HCT116 (cell line): ENCODE results near the gene SYDE1. TPM values are rescaled to one million over a fixed set of nuclear protein-coding genes. Genes with fewer than 3 reads are reported as not detected.

ENCODE experiments used
- ATAC-seq: fragments of 200-7000 bp; cut with Tn5 transposase; 2 replicates; pipeline ENCODE4 v1.9.1; 2020; ENCODE audit warnings: mild to moderate bottlenecking, moderate library complexity
- BruUV-seq: library from RNA; stranded (reverse); fragments of 400-500 nt; replicated peaks from 2 replicates; lab custom pipeline; 2021; lab: Mats Ljungman, UMichigan
- CTCF ChIA-PET: fragments of 300-600 bp; sonication (Branson Sonifier 250); formaldehyde crosslinking; loops from one replicate; lab custom pipeline; 2021; ENCODE audit warnings: antibody characterized with exemption; lab: Charles Lee
- POLR2A ChIA-PET: fragments of 300-600, 350-600 bp; sonication (Branson Sonifier 250); formaldehyde crosslinking; loops from one replicate; lab custom pipeline; 2021; ENCODE audit warnings: antibody characterized with exemption; lab: Charles Lee
- RAD21 ChIA-PET, 2 experiments: fragments of 300-600 bp; sonication (Branson Sonifier 250); formaldehyde crosslinking; loops; one replicate each; lab custom pipeline; 2023; ENCODE audit warnings: low total read pairs in 2 of 2; ENCODE audit not compliant: uncharacterized antibody in 2 of 2, unreplicated experiment in 2 of 2, low non-redundant PET in 1 of 2; lab: Charles Lee
- DNase-seq: peaks from one replicate; pipeline ENCODE4 v3.0.0-alpha.2; 2010; ENCODE audit warnings: low read depth, low spot score
- H2AFZ ChIP-seq: fragments of 200-600 bp; shearing (Covaris generic), sonication (generic); 2 replicates; pipeline ENCODE4 v1.6.1; 2017; ENCODE audit warnings: low read depth, mixed run types, mixed read lengths, antibody characterized with exemption, low read length; ENCODE audit not compliant: poor library complexity, severe bottlenecking
- H3K27ac ChIP-seq: 2 replicates; pipeline ENCODE4 v1.5.1; 2012; ENCODE audit warnings: low read depth, low read length
- H3K27me3 ChIP-seq: fragments of 200-600 bp; sonication (generic); 2 replicates; pipeline ENCODE4 v1.6.1; 2016; ENCODE audit warnings: mixed run types, low read length, mixed read lengths; ENCODE audit not compliant: insufficient read depth
- H3K36me3 ChIP-seq, 2 experiments: fragments of 200-500 bp in 1 of 2; fragments of 200-600 bp in 1 of 2; sonication (Bioruptor generic) in 1 of 2; sonication (generic) in 1 of 2; 2 replicates each; pipeline versions ENCODE4 v1.5.1 to v1.6.1; 2014 to 2016; ENCODE audit warnings: low read length in 2 of 2, inconsistent platforms in 1 of 2, mixed read lengths in 1 of 2, mixed run types in 1 of 2; ENCODE audit not compliant: insufficient read depth in 2 of 2, control insufficient read depth in 1 of 2
- H3K4me1 ChIP-seq, 2 experiments: fragments of 200-600 bp in 1 of 2; sonication (generic) in 1 of 2; 2 replicates each; pipeline versions ENCODE4 v1.5.1 to v1.6.1; 2012 to 2017; ENCODE audit warnings: low read length in 2 of 2, inconsistent platforms in 1 of 2, mild to moderate bottlenecking in 1 of 2, mixed read lengths in 1 of 2, mixed run types in 1 of 2, moderate library complexity in 1 of 2; ENCODE audit not compliant: insufficient read depth in 2 of 2, control insufficient read depth in 1 of 2
- H3K4me2 ChIP-seq: fragments of 200-600 bp; sonication (generic); 2 replicates; pipeline ENCODE4 v1.6.1; 2017; ENCODE audit warnings: mixed run types, low read length, mixed read lengths
- H3K4me3 ChIP-seq, 2 experiments: fragments of 200-600 bp in 1 of 2; sonication (generic) in 1 of 2; replicated peaks in 1 of 2; 2 replicates each; pipeline ENCODE4 v1.5.1; 2011 to 2016; ENCODE audit warnings: low read length in 2 of 2, control low read depth in 1 of 2, low read depth in 1 of 2, mild to moderate bottlenecking in 1 of 2, mixed read lengths in 1 of 2, mixed run types in 1 of 2
- H3K79me2 ChIP-seq: fragments of 200-600 bp; sonication (generic); 2 replicates; pipeline ENCODE4 v1.6.1; 2017; ENCODE audit warnings: mild to moderate bottlenecking, mixed run types, low read length, moderate library complexity, mixed read lengths; ENCODE audit not compliant: insufficient read depth
- H3K9ac ChIP-seq: fragments of 200-600 bp; sonication (generic); 2 replicates; pipeline ENCODE4 v1.6.1; 2016; ENCODE audit warnings: low read length, mixed read lengths
- H3K9me2 ChIP-seq: fragments of 200-600 bp; sonication (generic), shearing (Covaris generic); 2 replicates; pipeline ENCODE4 v1.6.1; 2017; ENCODE audit warnings: mixed run types, mild to moderate bottlenecking, moderate library complexity; ENCODE audit not compliant: insufficient read depth
- H3K9me3 ChIP-seq, 2 experiments: fragments of 200-500 bp in 1 of 2; fragments of 200-600 bp in 1 of 2; sonication (Bioruptor generic) in 1 of 2; sonication (generic) in 1 of 2; 2 replicates each; pipeline ENCODE4 v1.6.1; 2014 to 2017; ENCODE audit warnings: low read length in 2 of 2, mixed read lengths in 2 of 2, inconsistent platforms in 1 of 2, low read depth in 1 of 2, mild to moderate bottlenecking in 1 of 2, mixed run types in 1 of 2, moderate library complexity in 1 of 2; ENCODE audit not compliant: control insufficient read depth in 1 of 2, insufficient read depth in 1 of 2
- H4K20me1 ChIP-seq: fragments of 200-600 bp; sonication (generic), shearing (Covaris generic); 2 replicates; pipeline ENCODE4 v1.6.1; 2017; ENCODE audit warnings: mixed run types, mild to moderate bottlenecking, moderate library complexity; ENCODE audit not compliant: insufficient read depth
- ATF3 ChIP-seq: IDR thresholded peaks from 2 replicates; pipeline ENCODE4 v1.6.1; 2012
- CBX3 ChIP-seq: IDR thresholded peaks from 2 replicates; pipeline ENCODE4 v1.6.1; 2012; ENCODE audit warnings: low read depth
- CEBPB ChIP-seq: IDR thresholded peaks from 2 replicates; pipeline ENCODE4 v1.6.1; 2012; ENCODE audit warnings: low read depth
- ELF1 ChIP-seq: IDR thresholded peaks from 2 replicates; pipeline ENCODE4 v1.6.1; 2012; ENCODE audit warnings: low read depth, borderline replicate concordance
- EZH2 ChIP-seq: fragments of 200-600 bp; sonication (generic); IDR thresholded peaks from 2 replicates; pipeline ENCODE4 v1.6.1; 2017; ENCODE audit warnings: antibody characterized with exemption, mixed run types
- FOSL1 ChIP-seq: IDR thresholded peaks from 2 replicates; pipeline ENCODE4 v1.6.1; 2012; ENCODE audit warnings: low read depth
- JUND ChIP-seq: IDR thresholded peaks from 2 replicates; pipeline ENCODE4 v1.6.1; 2012
- POLR2AphosphoS5 ChIP-seq: IDR thresholded peaks from 2 replicates; pipeline ENCODE4 v1.6.1; 2011; ENCODE audit warnings: mild to moderate bottlenecking, low read depth, low read length, moderate library complexity
- RAD21 ChIP-seq: IDR thresholded peaks from 2 replicates; pipeline ENCODE4 v1.6.1; 2012; ENCODE audit warnings: low read depth, mild to moderate bottlenecking
- REST ChIP-seq: IDR thresholded peaks from 2 replicates; pipeline ENCODE4 v1.6.1; 2012; ENCODE audit warnings: low read depth
- SIN3A ChIP-seq: IDR thresholded peaks from 2 replicates; pipeline ENCODE4 v1.6.1; 2012; ENCODE audit warnings: low read depth
- SP1 ChIP-seq: IDR thresholded peaks from 2 replicates; pipeline ENCODE4 v1.6.1; 2012; ENCODE audit warnings: low read depth
- SRF ChIP-seq: IDR thresholded peaks from 2 replicates; pipeline ENCODE4 v1.6.1; 2012; ENCODE audit warnings: low read depth
- TCF7L2 ChIP-seq: IDR thresholded peaks from 2 replicates; pipeline ENCODE4 v1.7.0; 2011; ENCODE audit warnings: borderline replicate concordance, inconsistent platforms; ENCODE audit not compliant: insufficient read depth, insufficient read length; ENCODE audit errors: extremely low read depth
- ZNF274 ChIP-seq: fragments of 200-500 bp; sonication (Bioruptor generic); IDR thresholded peaks from 2 replicates; pipeline ENCODE4 v1.6.1; 2014; ENCODE audit warnings: mild to moderate bottlenecking, low read depth, low read length, inconsistent platforms
- intact Hi-C: fragments of 100-400 bp; cut with micrococcal nuclease; formaldehyde crosslinking; loops from 2 replicates; pipeline ENCODE4 v1.10.0; 2022
- total RNA-seq: library from RNA; stranded (reverse); gene quantifications from one replicate; pipeline ENCODE4 v1.2.1, GENCODE V29; 2021; ENCODE audit not compliant: unreplicated experiment

The SYDE1 gene
- total RNA-seq, 1 experiment from 2014 or later: 4.9 TPM

- TF ChIP-seq ZNF274 (no peak), FOSL1 (no peak), CEBPB (no peak), RAD21 (no peak), CBX3 (no peak), EZH2 (no peak), TCF7L2 (no peak)
- RAD21 ChIA-PET: no interaction called here
- intact Hi-C loops: no loop called here
- Histone ChIP-seq H3K27ac (no peak overlapping the region), H3K9me2 (no peaks in the 10 kb centered on the region), H3K79me2 (no peaks in the 10 kb centered on the region), H3K27me3 (no peaks in the 10 kb centered on the region), H3K36me3 (peaks cover 9 to 10% of the 10 kb centered on the region in 2 experiments; a peak in 3 of 4 replicates), H4K20me1 (no peaks in the 10 kb centered on the region), H3K4me3 (no peak overlapping the region), H3K9me3 (no peaks in the 10 kb centered on the region), H3K4me1 (peaks cover 0 to 9% of the 10 kb centered on the region in 2 experiments; a peak in 2 of 4 replicates), H3K4me2 (no peak overlapping the region), H3K9ac (no peak overlapping the region), H2AFZ (no peak overlapping the region)
- POLR2A ChIA-PET: interaction anchor here (1.2 to 1.6 kb wide), 3 partner anchors 11 to 13 kb away, joined by 3 to 7 read pairs (median 4); a partner anchor contains a TSS
- CTCF ChIA-PET: interaction anchor here (2.3 kb wide), 1 partner anchor 11 kb away, joined by 8 read pairs; no protein-coding TSS in a partner anchor
- DNase-seq (peak; percentile 60), ATAC-seq (peak; percentile 81)
- no TSS peak for BruUV-seq
Measured at GRCh38 chr19:15112385-15112784, 5.2 kb downstream of the SYDE1 start.

GRCh38 chr19:15113245-15114152, 6.3 kb downstream of the SYDE1 start:
- Histone ChIP-seq H3K4me3 (no peak overlapping the region), H3K36me3 (peaks cover 17 to 18% of the 10 kb centered on the region in 2 experiments)
- POLR2A ChIA-PET: interaction anchor here (0.6 to 1.4 kb wide), 3 partner anchors 11 to 257 kb away, joined by 3 to 4 read pairs (median 3); a partner anchor contains a TSS
- TF ChIP-seq FOSL1 (no peak), ATF3 (no peak), CBX3 (no peak), POLR2AphosphoS5 (no peak), REST (no peak), ELF1 (no peak), CEBPB (no peak), SRF (no peak), ZNF274 (no peak), SIN3A (no peak), SP1 (no peak), JUND (no peak)

More at GRCh38 chr19:15113245-15114152, 6.3 kb downstream of the SYDE1 start:
- intact Hi-C loops: no loop called here
- Histone ChIP-seq H3K4me2 (no peak overlapping the region), H3K4me1 (no peaks in the 10 kb centered on the region; a peak in 1 of 4 replicates), H3K79me2 (no peaks in the 10 kb centered on the region), H3K9ac (no peak overlapping the region), H3K9me2 (no peaks in the 10 kb centered on the region), H4K20me1 (no peaks in the 10 kb centered on the region), H3K9me3 (no peaks in the 10 kb centered on the region), H3K27me3 (no peaks in the 10 kb centered on the region), H2AFZ (no peak overlapping the region), H3K27ac (no peak overlapping the region)
- DNase-seq (no peak), ATAC-seq (no peak)
- ChIA-PET CTCF (no interaction called here), RAD21 (no interaction called here)
- no TSS peak for BruUV-seq
